GM21367 (cell line): Measurements from ENCODE around the gene BDH2.
A peak's percentile ranks its signal among the peaks of the same experiment; 100 is the strongest.

Experiments used
- ATAC-seq: cut with Tn5 transposase; IDR thresholded peaks from one replicate; pipeline ENCODE4 v1.9.1; 2021; ENCODE audit not compliant: unreplicated experiment

BDH2 gene

GRCh38 chr4:103085555-103086196 is 14.0 kb downstream of the BDH2 start:
- no peak for ATAC-seq

GRCh38 chr4:103079621-103080020 is 20.0 kb downstream of the BDH2 start:
- ATAC-seq: no peak

- ATAC-seq: peak; percentile 33
These were observed 22.8 kb downstream of the BDH2 start, which contains the start of gene SLC9B2 for GRCh38 chr4:103076747-103077347. Gene SLC9B2, minus strand, starts transcription at chr4:103076761. Its CDS starts 9,211 bp downstream, at chr4:103067550.

GRCh38 chr4:103075894-103076746 is 23.5 kb downstream of the BDH2 start:
- peak; percentile 40 for ATAC-seq

- no peak for ATAC-seq
These were observed 24.2 kb downstream of the BDH2 start for GRCh38 chr4:103075435-103075893.

GRCh38 chr4:103074744-103075434 is 24.7 kb downstream of the BDH2 start:
- peak; percentile 42 for ATAC-seq

- ATAC-seq: no peak
These were observed 25.7 kb downstream of the BDH2 start for GRCh38 chr4:103073792-103074438.

- ATAC-seq: no peak
These were observed 31.6 kb downstream of the BDH2 start for GRCh38 chr4:103067841-103068547.

GRCh38 chr4:103060453-103061148 is 39.0 kb downstream of the BDH2 start:
- no peak for ATAC-seq

GRCh38 chr4:103054030-103054429 is 45.6 kb downstream of the BDH2 start:
- no peak for ATAC-seq

- no peak for ATAC-seq
These were observed 46.9 kb downstream of the BDH2 start for GRCh38 chr4:103052779-103053178.

GRCh38 chr4:103052145-103052544 is 47.5 kb downstream of the BDH2 start:
- ATAC-seq: no peak

GRCh38 chr4:103050736-103051436 is 48.7 kb downstream of the BDH2 start:
- ATAC-seq: no peak

GRCh38 chr4:103046416-103047290 is 53.0 kb downstream of the BDH2 start:
- ATAC-seq: peak; percentile 93

GRCh38 chr4:103044183-103044582 is 55.5 kb downstream of the BDH2 start:
- ATAC-seq: no peak

GRCh38 chr4:103036169-103036568 is 63.5 kb downstream of the BDH2 start:
- no peak for ATAC-seq

GRCh38 chr4:103032574-103032973 is 67.1 kb downstream of the BDH2 start:
- ATAC-seq: peak; percentile 67

- ATAC-seq: no peak
These were observed 68.8 kb downstream of the BDH2 start for GRCh38 chr4:103030791-103031190.
